ENCODE data around the gene AGAP1.

GRCh38 chr2:235640377-235640776 lies 146.5 kb downstream of the AGAP1 start:
- TF ChIP-seq CTCF (IDR thresholded peaks at IDR 0.05) (no peak), POLR2A (IDR thresholded peaks at IDR 0.05) (no peak)

Measured in sigmoid colon (tissue), 3 donors.